Testis (tissue), 2 donors: ENCODE data around the gene RGS3.

ENCODE experiments used
- POLR2A ChIP-seq: fragments of 450-650 bp; IDR thresholded peaks from one replicate; pipeline ENCODE4 v1.6.1; 2017; ENCODE audit warnings: antibody characterized with exemption, mild to moderate bottlenecking, moderate library complexity
- TF ChIP-seq, protein P1 (sequence below), 3 experiments: fragments of 450-650 bp in 2 of 3; fragments of 200-600 bp in 1 of 3; sonication (generic) in 1 of 3; IDR thresholded peaks; one replicate each; pipeline ENCODE4 v1.5.1; 2016 to 2019; ENCODE audit warnings: antibody characterized with exemption in 3 of 3, mild to moderate bottlenecking in 2 of 3, moderate library complexity in 1 of 3

- TF ChIP-seq, protein P1, sequence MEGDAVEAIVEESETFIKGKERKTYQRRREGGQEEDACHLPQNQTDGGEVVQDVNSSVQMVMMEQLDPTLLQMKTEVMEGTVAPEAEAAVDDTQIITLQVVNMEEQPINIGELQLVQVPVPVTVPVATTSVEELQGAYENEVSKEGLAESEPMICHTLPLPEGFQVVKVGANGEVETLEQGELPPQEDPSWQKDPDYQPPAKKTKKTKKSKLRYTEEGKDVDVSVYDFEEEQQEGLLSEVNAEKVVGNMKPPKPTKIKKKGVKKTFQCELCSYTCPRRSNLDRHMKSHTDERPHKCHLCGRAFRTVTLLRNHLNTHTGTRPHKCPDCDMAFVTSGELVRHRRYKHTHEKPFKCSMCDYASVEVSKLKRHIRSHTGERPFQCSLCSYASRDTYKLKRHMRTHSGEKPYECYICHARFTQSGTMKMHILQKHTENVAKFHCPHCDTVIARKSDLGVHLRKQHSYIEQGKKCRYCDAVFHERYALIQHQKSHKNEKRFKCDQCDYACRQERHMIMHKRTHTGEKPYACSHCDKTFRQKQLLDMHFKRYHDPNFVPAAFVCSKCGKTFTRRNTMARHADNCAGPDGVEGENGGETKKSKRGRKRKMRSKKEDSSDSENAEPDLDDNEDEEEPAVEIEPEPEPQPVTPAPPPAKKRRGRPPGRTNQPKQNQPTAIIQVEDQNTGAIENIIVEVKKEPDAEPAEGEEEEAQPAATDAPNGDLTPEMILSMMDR (IDR thresholded peaks at IDR 0.05): no peak
- TF ChIP-seq POLR2A: no peak
These were observed 58.9 kb downstream of the RGS3 start for GRCh38 chr9:113522419-113522818.
